Retinal pigment epithelial cell (primary cell): Measurements from ENCODE around the gene TRNP1.

Experiments
- DNase-seq: peaks from one replicate; pipeline ENCODE4 v3.0.0-alpha.2; 2010; ENCODE audit warnings: low read depth
- H3K4me3 ChIP-seq: 2 replicates; pipeline ENCODE4 v1.5.1; 2011; ENCODE audit warnings: mild to moderate bottlenecking, low read length, control low read depth, moderate library complexity
- TF ChIP-seq, protein P1 (sequence below): conservative IDR thresholded peaks from 2 replicates; pipeline ENCODE4 v1.5.1; 2011; ENCODE audit warnings: low read depth, low read length, control low read depth, inconsistent platforms

The TRNP1 gene

GRCh38 chr1:26998429-26999300 is 5.2 kb downstream of the TRNP1 start:
- no peak for DNase-seq
- TF ChIP-seq, protein P1, sequence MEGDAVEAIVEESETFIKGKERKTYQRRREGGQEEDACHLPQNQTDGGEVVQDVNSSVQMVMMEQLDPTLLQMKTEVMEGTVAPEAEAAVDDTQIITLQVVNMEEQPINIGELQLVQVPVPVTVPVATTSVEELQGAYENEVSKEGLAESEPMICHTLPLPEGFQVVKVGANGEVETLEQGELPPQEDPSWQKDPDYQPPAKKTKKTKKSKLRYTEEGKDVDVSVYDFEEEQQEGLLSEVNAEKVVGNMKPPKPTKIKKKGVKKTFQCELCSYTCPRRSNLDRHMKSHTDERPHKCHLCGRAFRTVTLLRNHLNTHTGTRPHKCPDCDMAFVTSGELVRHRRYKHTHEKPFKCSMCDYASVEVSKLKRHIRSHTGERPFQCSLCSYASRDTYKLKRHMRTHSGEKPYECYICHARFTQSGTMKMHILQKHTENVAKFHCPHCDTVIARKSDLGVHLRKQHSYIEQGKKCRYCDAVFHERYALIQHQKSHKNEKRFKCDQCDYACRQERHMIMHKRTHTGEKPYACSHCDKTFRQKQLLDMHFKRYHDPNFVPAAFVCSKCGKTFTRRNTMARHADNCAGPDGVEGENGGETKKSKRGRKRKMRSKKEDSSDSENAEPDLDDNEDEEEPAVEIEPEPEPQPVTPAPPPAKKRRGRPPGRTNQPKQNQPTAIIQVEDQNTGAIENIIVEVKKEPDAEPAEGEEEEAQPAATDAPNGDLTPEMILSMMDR, result no peak
- no peak overlapping the region for H3K4me3 ChIP-seq

DNA sequence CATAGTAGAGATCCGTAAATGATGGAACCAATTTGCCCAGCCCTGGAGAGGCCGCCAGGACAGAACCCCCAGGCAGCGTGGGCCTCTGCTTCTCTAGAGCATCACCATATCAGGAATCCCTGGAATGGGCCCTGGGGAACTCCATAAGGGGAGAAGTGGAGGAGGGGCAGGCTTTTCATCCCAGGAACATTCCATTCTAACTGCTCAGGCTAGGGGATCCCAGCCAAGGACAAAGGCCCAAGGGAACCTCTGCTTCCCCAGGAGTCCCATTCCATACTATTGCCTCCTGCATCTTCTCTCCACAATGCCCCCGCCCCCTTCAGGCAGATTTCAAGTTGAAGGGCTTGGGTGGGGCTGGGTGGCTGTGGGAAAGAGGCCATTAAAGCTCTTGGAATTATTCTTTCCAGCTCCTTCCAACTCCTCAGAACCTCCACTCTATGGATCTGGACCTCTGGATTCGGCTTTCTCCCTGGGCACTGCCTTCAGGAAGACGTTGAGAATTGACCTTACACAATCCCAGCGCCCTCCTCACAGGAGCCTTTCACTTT is 6.0 kb downstream of the TRNP1 start:
- no peak overlapping the region for H3K4me3 ChIP-seq
- peak; percentile 82 for DNase-seq
- TF ChIP-seq, protein P1, result peak; percentile 14

GRCh38 chr1:27000090-27000816 is 6.8 kb downstream of the TRNP1 start:
- TF ChIP-seq, protein P1, result no peak
- H3K4me3 ChIP-seq, result no peak overlapping the region
- DNase-seq, result no peak

GRCh38 chr1:27000817-27001460 is 7.4 kb downstream of the TRNP1 start:
- TF ChIP-seq, protein P1, result no peak
- H3K4me3 ChIP-seq, result no peak overlapping the region
- no peak for DNase-seq

GRCh38 chr1:27001570-27002360 is 8.3 kb downstream of the TRNP1 start:
- no peak overlapping the region for H3K4me3 ChIP-seq
- DNase-seq, result no peak
- TF ChIP-seq, protein P1, result no peak

DNA sequence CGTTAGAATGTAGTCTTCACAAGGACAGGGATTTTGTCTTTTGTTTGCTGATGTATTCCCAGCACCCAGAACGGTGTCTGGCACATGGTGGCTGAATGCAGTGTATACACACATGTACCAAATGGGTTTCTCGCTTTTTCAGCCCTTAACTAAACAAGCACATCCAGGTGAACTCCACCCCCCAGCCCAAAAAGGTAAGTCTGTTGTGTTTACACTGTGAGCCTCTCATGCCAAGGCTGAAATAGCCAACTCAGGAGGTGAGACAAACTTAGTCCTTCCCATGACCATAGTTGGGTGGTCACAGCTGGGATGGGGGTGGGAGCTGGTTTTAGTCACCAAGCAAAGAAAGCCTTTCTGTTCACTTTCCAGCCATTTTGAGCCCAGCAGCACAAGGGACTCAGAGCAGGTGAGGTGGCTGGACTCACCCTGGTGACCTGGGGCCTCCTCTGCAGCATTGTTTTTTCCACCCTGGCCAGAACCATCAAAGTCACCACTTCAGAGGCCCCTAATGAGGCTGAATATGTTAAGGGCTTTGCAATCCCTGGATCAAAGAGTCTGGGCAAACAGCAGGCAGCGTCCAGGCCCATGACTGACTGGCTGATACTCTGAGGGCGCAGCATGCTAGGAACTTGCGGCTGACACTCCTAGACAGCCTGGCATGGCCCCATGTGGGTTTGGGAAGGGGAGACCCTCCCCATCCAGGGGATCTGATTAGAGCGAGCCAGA is 10.4 kb downstream of the TRNP1 start:
- DNase-seq, result no peak
- TF ChIP-seq, protein P1, result no peak
- H3K4me3 ChIP-seq, result no peak overlapping the region
